ENCODE data around the gene GBP6.
"Not testable (repeated sequence)": the region's sequence is repeated elsewhere in the genome, so short reads cannot be mapped to it uniquely, and the experiment has no call there.

Gene GBP6

DNA sequence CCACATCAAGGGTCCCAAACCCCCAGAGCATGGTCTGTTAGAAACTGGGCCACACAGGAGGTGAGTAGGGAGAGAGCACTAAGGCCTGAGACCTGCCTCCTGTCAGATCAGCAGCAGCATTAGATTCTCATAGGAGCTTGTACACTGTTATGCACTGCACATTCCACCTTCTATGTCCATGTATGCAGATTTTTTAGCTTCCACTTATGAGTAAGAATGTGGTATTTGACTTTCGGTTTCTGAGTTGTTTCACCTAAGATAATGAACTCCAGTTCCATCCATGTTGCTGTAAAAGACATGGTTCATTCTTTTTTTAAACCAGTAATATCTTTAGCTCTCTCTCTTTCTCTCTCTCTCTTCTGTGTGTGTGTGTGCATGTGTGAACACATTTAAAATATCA is 663 bp upstream of the GBP6 start:
- H2AK5ac ChIP-seq (ENCODE audit: low read length), result no peak overlapping the region

DNA sequence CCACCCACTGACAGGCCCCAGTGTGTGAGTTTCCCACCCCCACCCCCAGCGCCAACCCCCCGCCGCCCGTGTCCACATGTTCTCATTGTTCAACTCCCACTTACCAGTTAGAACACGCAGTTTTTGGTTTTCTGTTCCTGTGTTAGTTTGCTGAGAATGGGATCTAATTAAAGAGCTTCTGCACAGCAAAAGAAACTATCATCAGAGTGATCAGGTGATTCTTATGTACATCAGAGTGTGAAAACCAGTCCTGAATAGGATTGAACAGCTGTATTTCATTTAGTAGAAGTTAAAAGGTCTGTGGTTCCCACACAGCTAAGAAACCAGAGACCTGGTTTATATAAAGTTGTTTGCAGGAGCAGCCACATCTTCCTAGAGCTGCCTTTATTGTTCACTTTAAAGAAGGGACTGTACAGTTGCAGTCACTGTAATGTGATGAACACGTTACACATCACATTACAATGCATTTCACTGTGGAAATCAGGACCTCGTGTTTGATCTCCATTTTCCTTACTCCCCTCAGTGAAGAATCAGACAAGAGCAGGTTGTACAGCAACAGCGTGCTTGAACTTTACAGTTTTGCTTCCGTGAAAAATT is 1.2 kb downstream of the GBP6 start:
- H2AK5ac ChIP-seq (ENCODE audit: low read length), result no peak overlapping the region
- no peak overlapping the region for H3K4me3 ChIP-seq (ENCODE audit: low read length)
- no peak overlapping the region for H2BK5ac ChIP-seq (ENCODE audit: low read length)
- no peak overlapping the region for H4K5ac ChIP-seq (ENCODE audit: low read length)
- H4K8ac ChIP-seq (ENCODE audit: low read depth, low read length), result no peak overlapping the region
- H3K56ac ChIP-seq (ENCODE audit: low read length), result no peak overlapping the region
- no peaks in the 10 kb centered on the region for H3K27me3 ChIP-seq (ENCODE audit: insufficient read depth, low read length, poor library complexity)
- no peaks in the 10 kb centered on the region for H3K4me1 ChIP-seq (ENCODE audit: control insufficient read depth, low read depth, low read length)
- H3K9ac ChIP-seq (ENCODE audit: low read length), result no peak overlapping the region
- no peaks in the 10 kb centered on the region for H3K79me2 ChIP-seq (ENCODE audit: control insufficient read depth, insufficient read depth, low read length)
- no peaks in the 10 kb centered on the region for H3K79me1 ChIP-seq (ENCODE audit: low read length)
- H2BK120ac ChIP-seq (ENCODE audit: low read depth, low read length), result no peak overlapping the region
- H3K36me3 ChIP-seq (ENCODE audit: control insufficient read depth, insufficient read depth, low read length), result no peaks in the 10 kb centered on the region
- WGBS (ENCODE audit: extremely low coverage, insufficient coverage, low lambda C conversion rate), result no CpG with 5 or more reads among the region's 9 CpGs
- H3K23ac ChIP-seq (ENCODE audit: low read length), result no peak overlapping the region
- DNase-seq, result no peak
- H3K27ac ChIP-seq (ENCODE audit: low read depth, low read length), result no peak overlapping the region
- H2BK15ac ChIP-seq (replicated peaks; ENCODE audit: low read depth), result no peak overlapping the region
- no peak overlapping the region for H3K4me2 ChIP-seq (ENCODE audit: low read length)
- H3K18ac ChIP-seq (ENCODE audit: low read length), result no peak overlapping the region
- H3K4ac ChIP-seq (ENCODE audit: low read depth, low read length), result no peak overlapping the region

More for the DNA sequence above, 663 bp upstream of the GBP6 start:
- Histone ChIP-seq H3K27ac (ENCODE audit: low read depth, low read length) (no peak overlapping the region), H3K4me1 (ENCODE audit: control insufficient read depth, low read depth, low read length) (no peaks in the 10 kb centered on the region), H3K4me3 (ENCODE audit: low read length) (no peak overlapping the region), H4K8ac (ENCODE audit: low read depth, low read length) (no peak overlapping the region), H3K79me1 (ENCODE audit: low read length) (no peaks in the 10 kb centered on the region), H3K27me3 (ENCODE audit: insufficient read depth, low read length, poor library complexity) (no peaks in the 10 kb centered on the region), H3K9ac (ENCODE audit: low read length) (no peak overlapping the region), H3K23ac (ENCODE audit: low read length) (no peak overlapping the region), H2BK5ac (ENCODE audit: low read length) (no peak overlapping the region), H3K18ac (ENCODE audit: low read length) (no peak overlapping the region), H3K4me2 (ENCODE audit: low read length) (no peak overlapping the region), H3K36me3 (ENCODE audit: control insufficient read depth, insufficient read depth, low read length) (no peaks in the 10 kb centered on the region), H4K5ac (ENCODE audit: low read length) (no peak overlapping the region), H2BK120ac (ENCODE audit: low read depth, low read length) (no peak overlapping the region), H3K56ac (ENCODE audit: low read length) (no peak overlapping the region), H3K4ac (ENCODE audit: low read depth, low read length) (no peak overlapping the region), H3K79me2 (ENCODE audit: control insufficient read depth, insufficient read depth, low read length) (no peaks in the 10 kb centered on the region), H2BK15ac (replicated peaks; ENCODE audit: low read depth) (no peak overlapping the region)
- no CpG with 5 or more reads among the region's 1 CpG for WGBS (ENCODE audit: extremely low coverage, insufficient coverage, low lambda C conversion rate)
- DNase-seq, result no peak

DNA sequence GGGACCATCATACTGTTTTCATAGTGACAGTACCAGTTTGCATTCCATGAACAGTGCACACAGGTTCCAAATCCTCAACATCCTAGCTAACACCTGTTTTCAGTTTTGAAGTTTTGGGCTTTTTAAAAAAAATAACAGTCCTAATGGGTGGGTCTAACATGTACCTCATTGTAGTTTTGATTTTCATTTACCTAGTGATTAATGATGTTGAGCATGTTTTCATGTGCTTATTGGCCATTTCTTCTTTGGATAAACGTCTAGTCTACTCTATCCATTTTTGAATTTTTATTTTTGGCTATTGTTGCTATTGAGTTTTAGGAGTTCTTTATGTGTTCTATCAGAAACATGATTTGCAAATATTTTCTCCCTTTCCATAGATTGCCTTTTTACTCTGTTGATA is 3.4 kb downstream of the GBP6 start:
- Histone ChIP-seq H3K27me3 (ENCODE audit: insufficient read depth, low read length, poor library complexity) (no peaks in the 10 kb centered on the region), H2AK5ac (ENCODE audit: low read length) (no peak overlapping the region), H3K27ac (ENCODE audit: low read depth, low read length) (no peak overlapping the region), H2BK5ac (ENCODE audit: low read length) (no peak overlapping the region), H3K56ac (ENCODE audit: low read length) (no peak overlapping the region), H3K4me3 (ENCODE audit: low read length) (no peak overlapping the region), H3K79me1 (ENCODE audit: low read length) (no peaks in the 10 kb centered on the region), H3K36me3 (ENCODE audit: control insufficient read depth, insufficient read depth, low read length) (no peaks in the 10 kb centered on the region), H2BK15ac (replicated peaks; ENCODE audit: low read depth) (no peak overlapping the region), H3K18ac (ENCODE audit: low read length) (no peak overlapping the region), H4K5ac (ENCODE audit: low read length) (no peak overlapping the region), H3K9ac (ENCODE audit: low read length) (no peak overlapping the region), H2BK120ac (ENCODE audit: low read depth, low read length) (no peak overlapping the region), H3K4me1 (ENCODE audit: control insufficient read depth, low read depth, low read length) (no peaks in the 10 kb centered on the region), H3K23ac (ENCODE audit: low read length) (no peak overlapping the region), H3K4ac (ENCODE audit: low read depth, low read length) (no peak overlapping the region), H4K8ac (ENCODE audit: low read depth, low read length) (no peak overlapping the region), H3K79me2 (ENCODE audit: control insufficient read depth, insufficient read depth, low read length) (no peaks in the 10 kb centered on the region), H3K4me2 (ENCODE audit: low read length) (no peak overlapping the region)
- no peak for DNase-seq
- no CpG with 5 or more reads among the region's 1 CpG for WGBS (ENCODE audit: extremely low coverage, insufficient coverage, low lambda C conversion rate)

DNA sequence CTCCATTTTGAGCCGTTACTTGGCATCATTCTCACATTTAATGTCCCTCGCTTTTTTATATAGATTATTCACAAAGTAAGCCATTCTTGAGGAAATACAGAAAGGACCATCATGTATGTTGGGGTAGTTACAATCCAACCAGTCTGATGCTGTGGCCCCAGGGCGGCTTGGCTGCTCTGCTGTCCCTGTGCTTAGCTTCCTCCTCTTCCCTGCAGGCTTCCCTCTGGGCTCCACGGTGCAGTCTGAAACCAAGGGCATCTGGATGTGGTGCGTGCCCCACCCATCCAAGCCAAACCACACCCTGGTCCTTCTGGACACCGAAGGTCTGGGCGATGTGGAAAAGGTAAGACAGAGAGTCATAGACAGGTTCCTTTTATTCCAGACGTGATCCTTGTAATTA is 5.5 kb downstream of the GBP6 start:
- H3K4me1 ChIP-seq (ENCODE audit: control insufficient read depth, low read depth, low read length), result no peaks in the 10 kb centered on the region
- no peak overlapping the region for H3K27ac ChIP-seq (ENCODE audit: low read depth, low read length)
- no peak overlapping the region for H3K4ac ChIP-seq (ENCODE audit: low read depth, low read length)
- no peaks in the 10 kb centered on the region for H3K79me2 ChIP-seq (ENCODE audit: control insufficient read depth, insufficient read depth, low read length)
- H3K79me1 ChIP-seq (ENCODE audit: low read length), result no peaks in the 10 kb centered on the region
- H3K23ac ChIP-seq (ENCODE audit: low read length), result no peak overlapping the region
- no peak overlapping the region for H4K5ac ChIP-seq (ENCODE audit: low read length)
- no peak overlapping the region for H3K4me3 ChIP-seq (ENCODE audit: low read length)
- WGBS (ENCODE audit: extremely low coverage, insufficient coverage, low lambda C conversion rate), result no CpG with 5 or more reads among the region's 8 CpGs
- H3K27me3 ChIP-seq (ENCODE audit: insufficient read depth, low read length, poor library complexity), result no peaks in the 10 kb centered on the region
- no peaks in the 10 kb centered on the region for H3K36me3 ChIP-seq (ENCODE audit: control insufficient read depth, insufficient read depth, low read length)
- no peak overlapping the region for H3K4me2 ChIP-seq (ENCODE audit: low read length)
- H2BK120ac ChIP-seq (ENCODE audit: low read depth, low read length), result no peak overlapping the region
- no peak overlapping the region for H3K18ac ChIP-seq (ENCODE audit: low read length)
- no peak overlapping the region for H2BK5ac ChIP-seq (ENCODE audit: low read length)
- DNase-seq, result no peak
- no peak overlapping the region for H4K8ac ChIP-seq (ENCODE audit: low read depth, low read length)
- no peak overlapping the region for H2AK5ac ChIP-seq (ENCODE audit: low read length)
- H2BK15ac ChIP-seq (replicated peaks; ENCODE audit: low read depth), result no peak overlapping the region
- no peak overlapping the region for H3K56ac ChIP-seq (ENCODE audit: low read length)
- H3K9ac ChIP-seq (ENCODE audit: low read length), result no peak overlapping the region

DNA sequence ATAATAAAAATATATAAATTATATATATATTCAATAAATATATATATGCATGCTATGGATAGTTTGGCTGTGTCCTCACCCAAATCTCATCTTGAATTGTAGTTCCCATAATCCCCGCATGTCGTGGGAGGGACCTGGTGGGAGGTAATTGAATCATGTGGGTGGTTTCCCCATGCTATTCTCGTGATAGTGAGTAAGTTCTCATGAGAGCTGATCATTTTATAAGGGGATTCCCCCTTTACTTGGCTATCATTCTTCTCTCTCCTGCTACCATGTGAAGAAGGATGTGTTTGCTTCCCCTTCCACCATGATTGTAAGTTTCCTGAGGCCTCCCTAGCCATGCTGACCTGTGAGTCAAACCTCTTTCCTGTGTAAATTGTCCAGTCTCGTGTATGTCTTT is 10.0 kb downstream of the GBP6 start:
- not testable (repeated sequence) for H3K27me3 ChIP-seq (ENCODE audit: insufficient read depth, low read length, poor library complexity); H3K36me3 ChIP-seq (ENCODE audit: control insufficient read depth, insufficient read depth, low read length); H2BK120ac ChIP-seq (ENCODE audit: low read depth, low read length); H3K4me1 ChIP-seq (ENCODE audit: control insufficient read depth, low read depth, low read length); H4K8ac ChIP-seq (ENCODE audit: low read depth, low read length); H3K4me2 ChIP-seq (ENCODE audit: low read length); H2BK5ac ChIP-seq (ENCODE audit: low read length); H3K27ac ChIP-seq (ENCODE audit: low read depth, low read length); H3K79me1 ChIP-seq (ENCODE audit: low read length); H3K56ac ChIP-seq (ENCODE audit: low read length); H3K4ac ChIP-seq (ENCODE audit: low read depth, low read length); H3K4me3 ChIP-seq (ENCODE audit: low read length); H3K23ac ChIP-seq (ENCODE audit: low read length); H3K9ac ChIP-seq (ENCODE audit: low read length); H3K18ac ChIP-seq (ENCODE audit: low read length); DNase-seq; H2AK5ac ChIP-seq (ENCODE audit: low read length); H2BK15ac ChIP-seq (replicated peaks; ENCODE audit: low read depth); H3K79me2 ChIP-seq (ENCODE audit: control insufficient read depth, insufficient read depth, low read length); H4K5ac ChIP-seq (ENCODE audit: low read length)
- WGBS (ENCODE audit: extremely low coverage, insufficient coverage, low lambda C conversion rate), result no CpG with 5 or more reads among the region's 4 CpGs

DNA sequence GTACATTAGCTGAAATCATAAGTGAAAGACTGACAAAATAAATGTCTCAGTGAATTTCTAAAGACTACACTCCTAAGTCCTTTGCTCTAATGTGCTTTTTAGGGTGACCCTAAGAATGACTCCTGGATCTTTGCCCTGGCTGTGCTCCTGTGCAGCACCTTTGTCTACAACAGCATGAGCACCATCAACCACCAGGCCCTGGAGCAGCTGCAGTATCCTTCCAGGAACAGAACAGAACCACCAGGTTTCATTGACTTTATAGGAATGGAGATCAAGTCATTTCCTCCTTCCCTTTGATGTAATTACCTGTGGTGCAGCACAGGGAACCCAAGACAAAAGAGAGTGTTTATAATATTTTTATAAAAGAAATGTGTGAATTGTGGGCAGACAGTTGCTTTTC is 14.1 kb downstream of the GBP6 start:
- no peak overlapping the region for H2BK5ac ChIP-seq (ENCODE audit: low read length)
- H4K5ac ChIP-seq (ENCODE audit: low read length), result no peak overlapping the region
- H4K8ac ChIP-seq (ENCODE audit: low read depth, low read length), result no peak overlapping the region
- no peak overlapping the region for H3K4me2 ChIP-seq (ENCODE audit: low read length)
- H2BK15ac ChIP-seq (replicated peaks; ENCODE audit: low read depth), result no peak overlapping the region
- H3K4me3 ChIP-seq (ENCODE audit: low read length), result no peak overlapping the region
- DNase-seq, result no peak
- H3K23ac ChIP-seq (ENCODE audit: low read length), result no peak overlapping the region
- peak overlapping the region; percentile 31 for H3K4ac ChIP-seq (ENCODE audit: low read depth, low read length)
- no peak overlapping the region for H3K18ac ChIP-seq (ENCODE audit: low read length)
- no peaks in the 10 kb centered on the region for H3K79me1 ChIP-seq (ENCODE audit: low read length)
- H3K9ac ChIP-seq (ENCODE audit: low read length), result no peak overlapping the region
- no peak overlapping the region for H2BK120ac ChIP-seq (ENCODE audit: low read depth, low read length)
- H3K4me1 ChIP-seq (ENCODE audit: control insufficient read depth, low read depth, low read length), result no peaks in the 10 kb centered on the region
- H3K56ac ChIP-seq (ENCODE audit: low read length), result no peak overlapping the region
- no peaks in the 10 kb centered on the region for H3K79me2 ChIP-seq (ENCODE audit: control insufficient read depth, insufficient read depth, low read length)
- H3K36me3 ChIP-seq (ENCODE audit: control insufficient read depth, insufficient read depth, low read length), result no peaks in the 10 kb centered on the region
- no peaks in the 10 kb centered on the region for H3K27me3 ChIP-seq (ENCODE audit: insufficient read depth, low read length, poor library complexity)
- no peak overlapping the region for H2AK5ac ChIP-seq (ENCODE audit: low read length)
- no peak overlapping the region for H3K27ac ChIP-seq (ENCODE audit: low read depth, low read length)
